GM12891 (cell line): ENCODE results near the gene DNM2.

Experiments
- POLR2AphosphoS5 ChIP-seq: IDR thresholded peaks from 2 replicates; pipeline ENCODE4 v1.6.1; 2011; ENCODE audit warnings: low read depth, low read length, control low read depth
- SPI1 ChIP-seq: IDR thresholded peaks from 2 replicates; pipeline ENCODE4 v1.6.1; 2011; ENCODE audit warnings: low read depth, low read length, control low read depth

GRCh38 chr19:10820173-10820572 is 102.3 kb downstream of the DNM2 start:
- TF ChIP-seq POLR2AphosphoS5 (no peak), SPI1 (no peak)
